HepG2 (cell line): Measurements from ENCODE around the gene KATNB1. TPM values are rescaled to one million over a fixed set of nuclear protein-coding genes. Genes with fewer than 3 reads are reported as not detected.
A peak's percentile ranks its signal among the peaks of the same experiment; 100 is the strongest.

Experiments
- BRCA1 ChIP-seq: sonication (generic); formaldehyde crosslinking; IDR thresholded peaks from 2 replicates; pipeline ENCODE4 v1.4.0; 2020; ENCODE audit warnings: missing genetic modification reagents
- E2F2 ChIP-seq: sonication (generic); formaldehyde crosslinking; IDR thresholded peaks from 2 replicates; pipeline ENCODE4 v1.4.0; 2020; ENCODE audit warnings: missing genetic modification reagents, borderline replicate concordance
- FIP1L1 ChIP-seq: fragments of 200-400 bp; formaldehyde crosslinking; IDR thresholded peaks from 2 replicates; pipeline ENCODE4 v1.6.1; 2018; ENCODE audit warnings: low read depth, mild to moderate bottlenecking, low read length, moderate library complexity, borderline replicate concordance; ENCODE audit not compliant: insufficient read depth
- KDM6A ChIP-seq: IDR thresholded peaks from 2 replicates; pipeline ENCODE4 v1.6.1; 2016; ENCODE audit warnings: low read depth
- KIAA2018 ChIP-seq: sonication (generic); formaldehyde crosslinking; IDR thresholded peaks from 2 replicates; pipeline ENCODE4 v1.5.0; 2020; ENCODE audit warnings: mild to moderate bottlenecking, missing genetic modification reagents, borderline replicate concordance
- KLF15 ChIP-seq: sonication (generic); formaldehyde crosslinking; IDR thresholded peaks from 2 replicates; pipeline ENCODE4 v1.8.1; 2023; ENCODE audit warnings: borderline replicate concordance, mild to moderate bottlenecking, inconsistent platforms, missing genetic modification reagents, mixed read lengths
- NFATC3 ChIP-seq: sonication (generic); formaldehyde crosslinking; IDR thresholded peaks from 2 replicates; pipeline ENCODE4 v1.5.1; 2020; ENCODE audit warnings: mild to moderate bottlenecking, missing genetic modification reagents
- PHF5A ChIP-seq: IDR thresholded peaks from one replicate; pipeline ENCODE4 v1.6.1; 2018; ENCODE audit warnings: low read depth, missing genetic modification reagents; ENCODE audit not compliant: unreplicated experiment
- TAF15 ChIP-seq: fragments of 200-400 bp; formaldehyde crosslinking; IDR thresholded peaks from one replicate; pipeline ENCODE4 v1.6.1; 2018; ENCODE audit warnings: mild to moderate bottlenecking, low read depth, low read length; ENCODE audit not compliant: poor library complexity, severe bottlenecking
- TARDBP ChIP-seq: sonication (generic); formaldehyde crosslinking; IDR thresholded peaks from 2 replicates; pipeline ENCODE4 v1.8.0; 2022; ENCODE audit warnings: mild to moderate bottlenecking, missing genetic modification reagents
- ZNF235 ChIP-seq: sonication (generic); formaldehyde crosslinking; IDR thresholded peaks from 2 replicates; pipeline ENCODE4 v1.8.1; 2023; ENCODE audit warnings: mild to moderate bottlenecking, missing genetic modification reagents, borderline replicate concordance
- ZNF501 ChIP-seq: sonication (generic); formaldehyde crosslinking; IDR thresholded peaks from 2 replicates; pipeline ENCODE4 v1.5.1; 2020; ENCODE audit warnings: mild to moderate bottlenecking, moderate library complexity, missing genetic modification reagents
- ZNF674 ChIP-seq: sonication (generic); formaldehyde crosslinking; IDR thresholded peaks from 2 replicates; pipeline ENCODE4 v1.5.0; 2020; ENCODE audit warnings: low read depth, mild to moderate bottlenecking, missing genetic modification reagents
- polyA plus RNA-seq, 8 experiments: library from polyadenylated mRNA; depleted of rRNA in 3 of 8; stranded (reverse) in 7 of 8; unstranded in 1 of 8; fragments of >200 nt; fragmentation: Illumina TruSeq in 4 of 8; extraction: Trizol in 4 of 8; gene quantifications; 2 replicates each; pipeline versions ENCODE4 v1.2.1 to v1.2.3, GENCODE V29; 2011 to 2016; ENCODE audit warnings: low read depth in 4 of 8, missing spikeins in 1 of 8, mixed read lengths in 1 of 8; ENCODE audit not compliant: insufficient read depth in 1 of 8
- total RNA-seq, 5 experiments: library from RNA; depleted of rRNA; stranded (reverse); fragments of >200 nt; fragmentation: Illumina TruSeq; extraction: Trizol; gene quantifications; 2 replicates each; pipeline ENCODE4 v1.2.3, GENCODE V29; 2016; ENCODE audit warnings: low read depth in 1 of 5
- TF ChIP-seq, protein P1 (sequence below), 2 experiments: sonication (generic) in 1 of 2; formaldehyde crosslinking in 1 of 2; IDR thresholded peaks; 2 replicates each; pipeline versions ENCODE4 v1.6.1 to v1.9.0; 2014 to 2022; ENCODE audit warnings: antibody characterized with exemption in 1 of 2, borderline replicate concordance in 1 of 2, inconsistent platforms in 1 of 2, low read depth in 1 of 2, missing genetic modification reagents in 1 of 2

KATNB1 gene
- total and polyA plus RNA-seq, 2 of the 13 experiments (the other 11 are each of a cell fraction or from before 2014, with no cell fraction given): 31.5 to 43.5 TPM

- TF ChIP-seq KDM6A: no peak
- peak; percentile 85 for TF ChIP-seq ZNF501 (CRISPR knock-in tag)
- TF ChIP-seq KLF15 (CRISPR knock-in tag): no peak; the same call in 1 of the 2 replicates
- TF ChIP-seq, protein P1, sequence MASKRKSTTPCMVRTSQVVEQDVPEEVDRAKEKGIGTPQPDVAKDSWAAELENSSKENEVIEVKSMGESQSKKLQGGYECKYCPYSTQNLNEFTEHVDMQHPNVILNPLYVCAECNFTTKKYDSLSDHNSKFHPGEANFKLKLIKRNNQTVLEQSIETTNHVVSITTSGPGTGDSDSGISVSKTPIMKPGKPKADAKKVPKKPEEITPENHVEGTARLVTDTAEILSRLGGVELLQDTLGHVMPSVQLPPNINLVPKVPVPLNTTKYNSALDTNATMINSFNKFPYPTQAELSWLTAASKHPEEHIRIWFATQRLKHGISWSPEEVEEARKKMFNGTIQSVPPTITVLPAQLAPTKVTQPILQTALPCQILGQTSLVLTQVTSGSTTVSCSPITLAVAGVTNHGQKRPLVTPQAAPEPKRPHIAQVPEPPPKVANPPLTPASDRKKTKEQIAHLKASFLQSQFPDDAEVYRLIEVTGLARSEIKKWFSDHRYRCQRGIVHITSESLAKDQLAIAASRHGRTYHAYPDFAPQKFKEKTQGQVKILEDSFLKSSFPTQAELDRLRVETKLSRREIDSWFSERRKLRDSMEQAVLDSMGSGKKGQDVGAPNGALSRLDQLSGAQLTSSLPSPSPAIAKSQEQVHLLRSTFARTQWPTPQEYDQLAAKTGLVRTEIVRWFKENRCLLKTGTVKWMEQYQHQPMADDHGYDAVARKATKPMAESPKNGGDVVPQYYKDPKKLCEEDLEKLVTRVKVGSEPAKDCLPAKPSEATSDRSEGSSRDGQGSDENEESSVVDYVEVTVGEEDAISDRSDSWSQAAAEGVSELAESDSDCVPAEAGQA (IDR thresholded peaks at IDR 0.05; ENCODE audit: low read depth): no peak
- TF ChIP-seq, protein P1 (CRISPR knock-in tag; IDR thresholded peaks at IDR 0.05; ENCODE audit: borderline replicate concordance): no peak
- TF ChIP-seq FIP1L1: no peak
- peak; percentile 37 for TF ChIP-seq TAF15
- peak; percentile 70 for TF ChIP-seq TARDBP (CRISPR knock-in tag)
- no peak for TF ChIP-seq PHF5A
- TF ChIP-seq E2F2: no peak; the same call in 1 of the 2 replicates
- TF ChIP-seq NFATC3: no peak
- 0 out of 2 replicates have a peak, but pooled peaks have one; percentile 26 for TF ChIP-seq ZNF235 (CRISPR knock-in tag)
- TF ChIP-seq BRCA1 (CRISPR knock-in tag): no peak
- no peak for TF ChIP-seq KIAA2018 (CRISPR knock-in tag)
- no peak for TF ChIP-seq ZNF674 (CRISPR knock-in tag)
Observed at GRCh38 chr16:57757326-57757786, 21.8 kb downstream of the KATNB1 start (continued).
